CD4-positive, alpha-beta memory T cell (primary cell): Measurements from ENCODE around the gene RPL27. TPM values are rescaled to one million over a fixed set of nuclear protein-coding genes. Genes with fewer than 3 reads are reported as not detected.

ENCODE experiments used
- CTCF ChIA-PET: fragments of 350-600 bp; sonication (Branson Sonifier 250); formaldehyde crosslinking; loops from one replicate; lab custom pipeline; 2021; ENCODE audit warnings: inconsistent platforms; ENCODE audit not compliant: partially characterized antibody; lab: Charles Lee
- POLR2A ChIA-PET: fragments of 350-600 bp; sonication (Branson Sonifier 250); formaldehyde crosslinking; loops from one replicate; lab custom pipeline; 2021; ENCODE audit not compliant: partially characterized antibody; lab: Charles Lee
- DNase-seq, 5 donors: peaks; one replicate each; pipeline versions ENCODE4 v3.0.0 to v3.0.0-alpha.2; 2020 to 2022; ENCODE audit warnings: mixed read lengths in 1 of 5
- H3K27ac ChIP-seq: one replicate; pipeline ENCODE4 v1.7.0; 2013; ENCODE audit warnings: low read depth, low read length
- H3K27me3 ChIP-seq: 2 replicates; pipeline ENCODE4 v1.7.0; 2013; ENCODE audit warnings: mild to moderate bottlenecking, low read length, moderate library complexity; ENCODE audit not compliant: insufficient read depth
- H3K36me3 ChIP-seq: 2 replicates; pipeline ENCODE4 v1.7.0; 2013; ENCODE audit warnings: mild to moderate bottlenecking, low read length, moderate library complexity; ENCODE audit not compliant: insufficient read depth
- H3K4me1 ChIP-seq: 2 replicates; pipeline ENCODE4 v1.7.0; 2013; ENCODE audit warnings: mild to moderate bottlenecking, low read length, moderate library complexity; ENCODE audit not compliant: insufficient read depth
- H3K4me3 ChIP-seq, 2 donors: one replicate each; pipeline ENCODE4 v1.7.0; 2013; ENCODE audit warnings: low read length in 2 of 2, mild to moderate bottlenecking in 1 of 2
- H3K9me3 ChIP-seq, 2 donors: one replicate each; pipeline ENCODE4 v1.7.0; 2013; ENCODE audit warnings: low read length in 2 of 2, control low read depth in 1 of 2; ENCODE audit not compliant: control insufficient read depth in 1 of 2
- H3K27ac Mint-ChIP-seq, 7 donors: one replicate each; pipeline ENCODE4 v1.8.0; 2020 to 2021; ENCODE audit warnings: mixed read lengths in 7 of 7, mild to moderate bottlenecking in 6 of 7, inconsistent platforms in 3 of 7, moderate library complexity in 3 of 7
- H3K27me3 Mint-ChIP-seq, 2 donors: one replicate each; pipeline ENCODE4 v1.8.0; 2020 to 2021; ENCODE audit warnings: mixed read lengths in 2 of 2
- H3K36me3 Mint-ChIP-seq, 2 donors: one replicate each; pipeline ENCODE4 v1.8.0; 2020 to 2021; ENCODE audit warnings: mixed read lengths in 2 of 2, inconsistent platforms in 1 of 2, mild to moderate bottlenecking in 1 of 2
- H3K4me1 Mint-ChIP-seq, 4 donors: one replicate each; pipeline ENCODE4 v1.8.0; 2020 to 2021; ENCODE audit warnings: mixed read lengths in 4 of 4, mild to moderate bottlenecking in 1 of 4
- H3K4me3 Mint-ChIP-seq, 8 donors: one replicate each; pipeline ENCODE4 v1.8.0; 2020 to 2021; ENCODE audit warnings: mixed read lengths in 8 of 8, mild to moderate bottlenecking in 7 of 8, moderate library complexity in 6 of 8, inconsistent platforms in 3 of 8
- H3K9me3 Mint-ChIP-seq, 8 donors: one replicate each; pipeline ENCODE4 v1.8.0; 2020 to 2021; ENCODE audit warnings: mixed read lengths in 8 of 8, mild to moderate bottlenecking in 5 of 8, inconsistent platforms in 3 of 8, moderate library complexity in 1 of 8
- intact Hi-C: fragments of 100-400 bp; cut with micrococcal nuclease; formaldehyde crosslinking; loops from one replicate; pipeline ENCODE4 v1.15.1; 2023
- polyA plus RNA-seq, 2 donors: library from polyadenylated mRNA; unstranded; fragments of 300-500 nt; fragmentation: Illumina TruSeq; gene quantifications; one replicate each; pipeline ENCODE4 v1.2.3, GENCODE V29; 2021
- total RNA-seq, 2 experiments: library from RNA; stranded (reverse); gene quantifications; one replicate each; pipeline ENCODE4 v1.2.3, GENCODE V29; 2021

Gene RPL27
- total and polyA plus RNA-seq, 4 experiments from 2014 or later = 1,528 to 2,293 (median 1,598) TPM

DNA sequence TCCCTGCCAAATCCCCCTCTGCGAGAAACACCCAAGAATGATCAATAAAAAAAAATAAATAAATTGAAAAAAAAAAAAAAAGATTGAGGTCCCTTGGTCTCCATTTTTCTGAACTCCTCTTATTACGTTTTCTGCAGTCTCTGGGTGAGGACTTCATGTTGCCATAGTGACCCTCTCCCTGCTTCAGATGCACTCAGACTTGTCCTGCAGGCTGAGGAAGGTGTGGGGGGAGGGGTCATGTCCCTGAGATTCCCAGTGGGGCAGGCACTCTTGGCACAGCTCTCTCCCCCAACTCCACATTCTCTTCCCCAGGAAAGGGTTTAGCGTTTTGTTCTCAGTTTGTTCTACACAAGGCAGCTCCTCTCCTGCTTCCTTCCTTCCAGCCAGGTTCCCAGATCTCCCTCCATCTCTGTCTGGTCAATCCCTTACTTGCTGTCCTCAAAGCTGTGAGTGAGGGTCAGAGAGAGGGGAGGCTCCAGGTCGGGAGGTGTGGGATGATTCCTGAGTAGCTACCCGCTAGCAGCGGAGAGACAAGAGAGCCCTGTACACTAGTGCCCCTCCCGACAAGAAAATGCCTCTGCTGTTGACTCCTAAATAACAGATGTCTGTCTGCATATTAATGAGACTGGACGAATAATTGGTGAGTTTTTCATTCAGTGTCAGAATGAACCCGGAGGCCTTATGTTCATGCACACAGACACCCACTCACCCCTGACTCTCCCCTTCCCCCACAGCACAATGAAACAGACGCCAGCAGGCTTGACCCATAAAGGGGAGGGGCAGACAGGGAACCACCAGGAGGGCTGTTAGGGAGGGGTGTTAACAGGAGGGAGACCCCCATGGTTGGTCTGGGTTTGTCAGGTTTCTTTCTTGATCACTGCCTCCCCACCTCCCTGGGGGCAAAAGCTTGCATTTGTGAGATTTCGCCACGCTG, 36.0 kb downstream of the RPL27 start:
- H3K4me3 ChIP-seq = no peak overlapping the region
- H3K27ac ChIP-seq = no peak overlapping the region
- Mint-ChIP-seq H3K9me3 (no peaks in the 10 kb centered on the region), H3K27ac (peak overlapping the region in 1 of 7 donors; percentile 70), H3K27me3 (no peaks in the 10 kb centered on the region), H3K36me3 (no peaks in the 10 kb centered on the region), H3K4me1 (no peaks in the 10 kb centered on the region), H3K4me3 (no peak overlapping the region)
- no peaks in the 10 kb centered on the region for H3K27me3 ChIP-seq
- no peaks in the 10 kb centered on the region for H3K4me1 ChIP-seq
- POLR2A ChIA-PET = no interaction called here
- no peak for DNase-seq
- intact Hi-C loops = no loop called here
- no peaks in the 10 kb centered on the region for H3K36me3 ChIP-seq
- no peaks in the 10 kb centered on the region for H3K9me3 ChIP-seq
- CTCF ChIA-PET = no interaction called here

DNA sequence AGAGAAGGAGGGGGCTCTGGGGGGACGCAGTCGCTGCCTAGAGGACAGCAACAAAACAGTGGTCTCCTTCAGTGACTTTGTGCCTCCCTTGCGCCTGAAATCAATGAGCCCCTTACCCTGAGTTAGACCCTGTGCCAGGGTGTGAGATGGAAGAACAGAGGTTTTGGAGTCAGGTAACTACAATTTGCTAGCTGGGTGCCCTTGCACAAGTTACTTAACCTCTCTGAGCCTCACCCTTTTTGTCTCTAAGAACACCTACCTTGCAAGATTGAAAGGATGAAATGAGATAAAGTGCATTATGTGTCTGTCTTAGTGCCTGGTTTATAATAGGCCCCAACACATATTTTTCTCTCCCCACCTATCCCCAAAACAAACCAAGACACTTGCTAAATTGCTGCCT, 36.7 kb downstream of the RPL27 start:
- H3K4me3 ChIP-seq = no peak overlapping the region
- H3K36me3 ChIP-seq = no peaks in the 10 kb centered on the region
- no peaks in the 10 kb centered on the region for H3K27me3 Mint-ChIP-seq
- no peaks in the 10 kb centered on the region for H3K4me1 ChIP-seq
- H3K4me1 Mint-ChIP-seq = no peaks in the 10 kb centered on the region
- ChIA-PET POLR2A (no interaction called here), CTCF (no interaction called here)
- H3K27ac ChIP-seq = no peak overlapping the region
- no peaks in the 10 kb centered on the region for H3K27me3 ChIP-seq
- DNase-seq = no peak
- H3K9me3 Mint-ChIP-seq = no peaks in the 10 kb centered on the region
- intact Hi-C loops = no loop called here
- no peaks in the 10 kb centered on the region for H3K36me3 Mint-ChIP-seq
- H3K9me3 ChIP-seq = no peaks in the 10 kb centered on the region
- peak overlapping the region in 1 of 7 donors; percentile 16 for H3K27ac Mint-ChIP-seq
- no peak overlapping the region for H3K4me3 Mint-ChIP-seq

DNA sequence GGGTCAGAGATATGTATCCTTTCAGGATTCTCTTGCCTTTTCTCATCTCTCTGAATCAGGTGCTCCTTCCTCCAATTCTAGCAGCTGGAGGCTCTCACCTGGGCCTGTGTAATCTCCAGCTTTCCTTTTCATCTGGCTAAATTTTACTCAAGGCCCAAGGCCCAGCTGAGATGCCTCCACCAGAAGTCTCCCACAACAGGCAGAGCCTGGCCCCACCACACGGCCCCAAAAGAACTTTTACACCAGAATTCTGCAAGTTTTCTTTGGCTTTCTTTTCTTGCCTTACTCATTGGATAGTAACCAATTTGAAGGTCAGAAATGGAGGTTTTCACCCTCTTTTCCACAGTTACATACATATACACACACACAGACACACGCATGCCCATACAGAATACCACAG, 41.4 kb downstream of the RPL27 start:
- Histone ChIP-seq H3K4me3 (no peak overlapping the region), H3K27ac (no peak overlapping the region), H3K9me3 (no peaks in the 10 kb centered on the region), H3K27me3 (no peaks in the 10 kb centered on the region), H3K36me3 (no peaks in the 10 kb centered on the region), H3K4me1 (no peaks in the 10 kb centered on the region)
- H3K4me1 Mint-ChIP-seq = no peaks in the 10 kb centered on the region
- ChIA-PET POLR2A (no interaction called here), CTCF (no interaction called here)
- DNase-seq = no peak
- H3K36me3 Mint-ChIP-seq = no peaks in the 10 kb centered on the region
- H3K27me3 Mint-ChIP-seq = no peaks in the 10 kb centered on the region
- intact Hi-C loops = no loop called here
- no peak overlapping the region for H3K4me3 Mint-ChIP-seq
- H3K9me3 Mint-ChIP-seq = no peaks in the 10 kb centered on the region
- no peak overlapping the region for H3K27ac Mint-ChIP-seq

DNA sequence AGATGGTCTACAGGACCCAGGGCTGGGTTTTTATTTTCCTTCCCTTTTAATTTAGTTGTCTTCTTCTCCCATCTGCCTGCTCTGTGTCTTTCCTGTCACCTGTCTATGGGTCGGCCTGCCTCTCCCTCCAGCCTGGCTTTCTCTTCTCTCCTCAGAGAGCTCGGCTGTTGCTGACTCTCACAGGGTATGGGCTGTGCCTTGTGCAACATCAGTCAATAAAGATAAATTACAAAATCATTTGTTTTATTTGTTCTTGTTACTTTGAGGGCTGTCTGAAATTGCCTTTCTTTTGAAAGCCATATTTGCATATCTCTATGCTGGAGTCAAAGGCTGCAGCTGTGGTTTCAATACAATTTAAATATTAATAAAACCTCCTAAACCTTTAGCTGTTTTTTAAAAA, 42.4 kb downstream of the RPL27 start:
- no peaks in the 10 kb centered on the region for H3K9me3 Mint-ChIP-seq
- H3K4me3 Mint-ChIP-seq = no peak overlapping the region
- no peaks in the 10 kb centered on the region for H3K36me3 Mint-ChIP-seq
- H3K4me1 Mint-ChIP-seq = no peaks in the 10 kb centered on the region
- H3K27ac ChIP-seq = no peak overlapping the region
- no peak overlapping the region for H3K27ac Mint-ChIP-seq
- H3K4me3 ChIP-seq = no peak overlapping the region
- H3K27me3 Mint-ChIP-seq = no peaks in the 10 kb centered on the region
- intact Hi-C loops = no loop called here
- H3K9me3 ChIP-seq = no peaks in the 10 kb centered on the region
- DNase-seq = no peak
- H3K36me3 ChIP-seq = no peaks in the 10 kb centered on the region
- H3K4me1 ChIP-seq = no peaks in the 10 kb centered on the region
- POLR2A ChIA-PET = no interaction called here
- CTCF ChIA-PET = no interaction called here
- no peaks in the 10 kb centered on the region for H3K27me3 ChIP-seq

DNA sequence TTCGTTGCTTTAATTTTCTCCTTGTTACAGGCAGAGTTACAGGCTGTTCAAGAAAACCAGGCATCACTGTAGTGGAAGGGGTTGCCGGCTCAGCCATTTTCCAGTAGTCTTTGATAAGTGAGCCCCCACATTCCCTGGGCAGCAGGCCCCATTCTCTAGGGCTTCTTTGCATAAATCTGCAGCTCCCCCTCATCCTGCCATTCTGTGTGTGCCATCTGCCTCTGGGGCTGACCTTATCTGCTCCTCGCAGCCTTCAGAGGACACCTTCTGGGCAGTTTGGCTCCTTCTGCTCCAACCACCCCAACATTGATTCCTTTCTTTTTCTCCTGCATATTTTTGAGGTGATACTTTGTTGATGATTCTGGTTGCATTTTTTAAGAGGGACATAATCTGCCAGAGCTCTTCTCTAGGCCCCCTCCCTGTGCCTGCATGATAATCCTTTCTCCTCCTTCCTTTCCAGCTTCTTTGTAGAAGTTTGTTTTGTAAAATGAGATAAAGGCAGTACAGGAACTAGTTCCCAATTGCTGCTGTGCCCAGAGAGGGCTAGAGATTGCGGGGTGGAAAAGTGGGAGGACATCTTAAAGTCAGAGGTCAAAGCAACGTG, 43.9 kb downstream of the RPL27 start:
- Histone ChIP-seq H3K27ac (no peak overlapping the region), H3K4me1 (no peaks in the 10 kb centered on the region), H3K9me3 (no peaks in the 10 kb centered on the region), H3K27me3 (no peaks in the 10 kb centered on the region), H3K4me3 (no peak overlapping the region), H3K36me3 (no peaks in the 10 kb centered on the region)
- H3K27ac Mint-ChIP-seq = peak overlapping the region in 1 of 7 donors; percentile 23
- intact Hi-C loops = no loop called here
- ChIA-PET CTCF (no interaction called here), POLR2A (no interaction called here)
- H3K27me3 Mint-ChIP-seq = no peaks in the 10 kb centered on the region
- H3K9me3 Mint-ChIP-seq = no peaks in the 10 kb centered on the region
- no peaks in the 10 kb centered on the region for H3K4me1 Mint-ChIP-seq
- H3K4me3 Mint-ChIP-seq = no peak overlapping the region
- H3K36me3 Mint-ChIP-seq = no peaks in the 10 kb centered on the region
- DNase-seq = no peak

DNA sequence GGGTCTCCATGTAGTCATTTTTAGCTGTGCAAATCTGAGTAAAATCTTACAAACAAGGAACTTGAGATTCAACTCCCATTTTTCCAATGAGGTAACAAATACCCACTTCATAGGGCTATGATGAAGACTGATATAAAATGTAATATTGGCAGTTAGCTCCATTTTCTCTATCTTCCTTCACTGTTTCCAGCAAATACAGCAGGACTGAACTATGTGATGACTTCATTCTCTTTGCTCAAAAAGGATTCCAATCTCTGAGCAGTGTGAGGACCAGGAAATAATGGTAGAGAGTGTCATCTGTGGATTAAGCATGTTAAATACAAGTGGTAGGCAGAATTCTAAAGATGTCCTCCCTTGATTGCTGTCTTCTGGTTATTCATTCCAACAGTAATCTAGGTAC, 45.1 kb downstream of the RPL27 start:
- Mint-ChIP-seq H3K36me3 (no peaks in the 10 kb centered on the region), H3K4me3 (no peak overlapping the region), H3K9me3 (no peaks in the 10 kb centered on the region), H3K4me1 (no peaks in the 10 kb centered on the region), H3K27ac (no peak overlapping the region), H3K27me3 (no peaks in the 10 kb centered on the region)
- DNase-seq = no peak
- ChIA-PET POLR2A (no interaction called here), CTCF (no interaction called here)
- intact Hi-C loops = no loop called here
- H3K4me1 ChIP-seq = no peaks in the 10 kb centered on the region
- H3K9me3 ChIP-seq = no peaks in the 10 kb centered on the region
- H3K4me3 ChIP-seq = no peak overlapping the region
- H3K27me3 ChIP-seq = no peaks in the 10 kb centered on the region
- H3K27ac ChIP-seq = no peak overlapping the region
- no peaks in the 10 kb centered on the region for H3K36me3 ChIP-seq

DNA sequence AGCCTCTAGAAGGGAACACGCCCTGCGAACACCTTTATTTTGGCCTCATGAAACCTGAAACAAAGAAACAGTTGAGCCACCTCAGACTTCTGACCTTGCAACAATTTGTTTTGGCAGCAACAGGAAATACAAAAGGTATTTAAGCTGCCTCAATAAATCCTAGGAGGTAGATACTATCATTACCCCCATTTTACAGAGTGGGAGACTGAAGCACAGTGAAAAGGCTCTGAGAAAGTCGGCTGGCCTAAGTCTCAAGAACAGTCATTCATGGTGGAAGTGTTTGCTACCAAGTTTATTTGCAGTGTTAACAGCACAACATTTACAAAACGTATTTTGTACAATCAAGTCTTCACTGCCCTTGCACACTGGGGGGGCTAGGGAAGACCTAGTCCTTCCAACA, 45.8 kb downstream of the RPL27 start:
- no peak overlapping the region for H3K27ac ChIP-seq
- H3K36me3 ChIP-seq = no peaks in the 10 kb centered on the region
- no peaks in the 10 kb centered on the region for H3K9me3 ChIP-seq
- no peaks in the 10 kb centered on the region for H3K27me3 ChIP-seq
- H3K9me3 Mint-ChIP-seq = no peaks in the 10 kb centered on the region
- no peaks in the 10 kb centered on the region for H3K36me3 Mint-ChIP-seq
- H3K27ac Mint-ChIP-seq = no peak overlapping the region
- ChIA-PET POLR2A (no interaction called here), CTCF (interaction anchor here (0.6 kb wide), 1 partner anchor 606 kb away, joined by 3 read pairs; no protein-coding TSS in a partner anchor)
- no peaks in the 10 kb centered on the region for H3K4me1 Mint-ChIP-seq
- no peak overlapping the region for H3K4me3 Mint-ChIP-seq
- intact Hi-C loops = no loop called here
- DNase-seq = no peak
- no peaks in the 10 kb centered on the region for H3K27me3 Mint-ChIP-seq
- no peak overlapping the region for H3K4me3 ChIP-seq
- no peaks in the 10 kb centered on the region for H3K4me1 ChIP-seq
